NCI-H524 (cell line): ENCODE results near the gene TMEM161B.
"Not testable (repeated sequence)": the region's sequence is repeated elsewhere in the genome, so short reads cannot be mapped to it uniquely, and the experiment has no call there.

ENCODE experiments used
- DNase-seq, 2 experiments: peaks; one replicate each; lab custom pipeline; 2025; lab: John Stamatoyannopoulos, UW

Gene TMEM161B

GRCh38 chr5:88183255-88183654 lies 85.4 kb downstream of the TMEM161B start:
- DNase-seq = no peak

GRCh38 chr5:88177486-88177885 lies 91.2 kb downstream of the TMEM161B start:
- not testable (repeated sequence) for DNase-seq

GRCh38 chr5:88172847-88173758 lies 95.5 kb downstream of the TMEM161B start:
- no peak for DNase-seq

GRCh38 chr5:88159591-88159990 lies 109.1 kb downstream of the TMEM161B start:
- no peak for DNase-seq

- DNase-seq = no peak
These were observed 110.6 kb downstream of the TMEM161B start for GRCh38 chr5:88158056-88158455.

- no peak for DNase-seq
These were observed 113.8 kb downstream of the TMEM161B start for GRCh38 chr5:88154891-88155290.

- DNase-seq = no peak
These were observed 117.9 kb downstream of the TMEM161B start for GRCh38 chr5:88150747-88151146.

- DNase-seq = no peak
These were observed 122.8 kb downstream of the TMEM161B start for GRCh38 chr5:88145611-88146467.

- DNase-seq = no peak
These were observed 123.4 kb downstream of the TMEM161B start for GRCh38 chr5:88145221-88145610.
